ENCODE measurements around the gene ZNF385A. TPM values are rescaled to one million over a fixed set of nuclear protein-coding genes. Genes with fewer than 3 reads are reported as not detected.
A peak's percentile ranks its signal among the peaks of the same experiment; 100 is the strongest.

ZNF385A gene
- total and polyA plus RNA-seq, 2 of the 13 experiments (the other 11 are each of a cell fraction or from before 2014, with no cell fraction given) = 0.44 to 0.67 TPM

DNA sequence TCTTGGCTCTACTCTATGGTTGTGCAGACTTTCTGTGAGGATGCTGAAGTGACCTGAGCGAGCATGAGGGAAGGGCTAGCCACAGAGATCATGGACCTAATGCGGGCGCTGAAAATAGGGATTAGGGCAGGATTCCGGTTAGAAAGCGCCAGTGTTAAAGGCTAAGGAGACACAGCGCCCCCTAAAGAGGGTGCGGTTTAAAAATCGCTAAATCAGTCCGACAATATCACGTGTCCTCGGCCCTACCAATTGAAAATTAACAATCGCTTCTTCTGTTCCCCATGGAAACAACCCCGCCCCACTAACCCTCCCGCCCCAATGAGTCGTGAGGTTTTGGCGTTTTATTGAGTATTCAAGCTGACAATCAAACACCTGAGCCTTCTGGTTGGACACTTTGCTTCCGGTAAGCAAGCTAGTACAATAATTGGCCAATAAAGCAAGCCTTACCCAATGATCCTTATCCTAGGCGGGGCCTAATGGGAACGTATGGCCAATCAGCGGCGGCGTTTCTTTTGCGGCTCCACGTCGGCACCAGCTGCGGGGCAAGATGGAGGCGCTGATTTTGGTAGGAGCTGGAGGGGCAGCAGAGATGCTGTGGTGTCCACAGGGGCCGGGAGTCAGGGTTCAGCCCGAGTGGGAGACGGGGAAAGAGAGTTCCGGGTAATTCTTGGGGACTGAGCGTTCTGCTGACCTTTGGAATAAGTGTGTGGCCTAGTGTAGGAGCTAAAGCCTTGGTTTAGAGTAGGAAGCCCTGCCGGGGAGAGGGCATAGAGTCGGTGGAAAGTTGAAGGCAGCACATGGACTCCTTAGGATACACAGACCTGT is 59.7 kb downstream of the ZNF385A start, which contains the start of gene COPZ1 (continued):
- TF ChIP-seq, protein P1, sequence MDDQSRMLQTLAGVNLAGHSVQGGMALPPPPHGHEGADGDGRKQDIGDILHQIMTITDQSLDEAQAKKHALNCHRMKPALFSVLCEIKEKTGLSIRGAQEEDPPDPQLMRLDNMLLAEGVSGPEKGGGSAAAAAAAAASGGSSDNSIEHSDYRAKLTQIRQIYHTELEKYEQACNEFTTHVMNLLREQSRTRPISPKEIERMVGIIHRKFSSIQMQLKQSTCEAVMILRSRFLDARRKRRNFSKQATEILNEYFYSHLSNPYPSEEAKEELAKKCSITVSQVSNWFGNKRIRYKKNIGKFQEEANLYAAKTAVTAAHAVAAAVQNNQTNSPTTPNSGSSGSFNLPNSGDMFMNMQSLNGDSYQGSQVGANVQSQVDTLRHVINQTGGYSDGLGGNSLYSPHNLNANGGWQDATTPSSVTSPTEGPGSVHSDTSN (CRISPR knock-in tag; IDR thresholded peaks at IDR 0.05; ENCODE audit: borderline replicate concordance) = no peak; the same call in 1 of the 2 replicates
- TF ChIP-seq GLI4 (CRISPR knock-in tag; IDR thresholded peaks at IDR 0.05; ENCODE audit: borderline replicate concordance) = no peak; the same call in 1 of the 2 replicates
- TF ChIP-seq MED13 (CRISPR knock-in tag; IDR thresholded peaks at IDR 0.05) = no peak
- TF ChIP-seq, protein P2, sequence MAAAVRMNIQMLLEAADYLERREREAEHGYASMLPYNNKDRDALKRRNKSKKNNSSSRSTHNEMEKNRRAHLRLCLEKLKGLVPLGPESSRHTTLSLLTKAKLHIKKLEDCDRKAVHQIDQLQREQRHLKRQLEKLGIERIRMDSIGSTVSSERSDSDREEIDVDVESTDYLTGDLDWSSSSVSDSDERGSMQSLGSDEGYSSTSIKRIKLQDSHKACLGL (CRISPR knock-in tag; IDR thresholded peaks at IDR 0.05) = no peak
- no peak for TF ChIP-seq PRMT3 (CRISPR knock-in tag; IDR thresholded peaks at IDR 0.05; ENCODE audit: borderline replicate concordance, low read depth)
- no peak for TF ChIP-seq KDM1A (CRISPR knock-in tag; IDR thresholded peaks at IDR 0.05)
- TF ChIP-seq, protein P3, sequence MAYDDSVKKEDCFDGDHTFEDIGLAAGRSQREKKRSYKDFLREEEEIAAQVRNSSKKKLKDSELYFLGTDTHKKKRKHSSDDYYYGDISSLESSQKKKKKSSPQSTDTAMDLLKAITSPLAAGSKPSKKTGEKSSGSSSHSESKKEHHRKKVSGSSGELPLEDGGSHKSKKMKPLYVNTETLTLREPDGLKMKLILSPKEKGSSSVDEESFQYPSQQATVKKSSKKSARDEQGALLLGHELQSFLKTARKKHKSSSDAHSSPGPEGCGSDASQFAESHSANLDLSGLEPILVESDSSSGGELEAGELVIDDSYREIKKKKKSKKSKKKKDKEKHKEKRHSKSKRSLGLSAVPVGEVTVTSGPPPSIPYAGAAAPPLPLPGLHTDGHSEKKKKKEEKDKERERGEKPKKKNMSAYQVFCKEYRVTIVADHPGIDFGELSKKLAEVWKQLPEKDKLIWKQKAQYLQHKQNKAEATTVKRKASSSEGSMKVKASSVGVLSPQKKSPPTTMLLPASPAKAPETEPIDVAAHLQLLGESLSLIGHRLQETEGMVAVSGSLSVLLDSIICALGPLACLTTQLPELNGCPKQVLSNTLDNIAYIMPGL (CRISPR knock-in tag; IDR thresholded peaks at IDR 0.05; ENCODE audit: borderline replicate concordance in 1 of 2, low read depth in 1 of 2) = peak; percentile 63 to 78; a peak in 3 of 4 replicates
- TF ChIP-seq ZNF441 (CRISPR knock-in tag; IDR thresholded peaks at IDR 0.05; ENCODE audit: borderline replicate concordance) = no peak
- TF ChIP-seq, protein P4, sequence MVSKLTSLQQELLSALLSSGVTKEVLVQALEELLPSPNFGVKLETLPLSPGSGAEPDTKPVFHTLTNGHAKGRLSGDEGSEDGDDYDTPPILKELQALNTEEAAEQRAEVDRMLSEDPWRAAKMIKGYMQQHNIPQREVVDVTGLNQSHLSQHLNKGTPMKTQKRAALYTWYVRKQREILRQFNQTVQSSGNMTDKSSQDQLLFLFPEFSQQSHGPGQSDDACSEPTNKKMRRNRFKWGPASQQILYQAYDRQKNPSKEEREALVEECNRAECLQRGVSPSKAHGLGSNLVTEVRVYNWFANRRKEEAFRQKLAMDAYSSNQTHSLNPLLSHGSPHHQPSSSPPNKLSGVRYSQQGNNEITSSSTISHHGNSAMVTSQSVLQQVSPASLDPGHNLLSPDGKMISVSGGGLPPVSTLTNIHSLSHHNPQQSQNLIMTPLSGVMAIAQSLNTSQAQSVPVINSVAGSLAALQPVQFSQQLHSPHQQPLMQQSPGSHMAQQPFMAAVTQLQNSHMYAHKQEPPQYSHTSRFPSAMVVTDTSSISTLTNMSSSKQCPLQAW (CRISPR knock-in tag; IDR thresholded peaks at IDR 0.05) = no peak
- peak; percentile 97 for TF ChIP-seq TAF1 (CRISPR knock-in tag; IDR thresholded peaks at IDR 0.05)
- TF ChIP-seq ZNF24 (IDR thresholded peaks at IDR 0.05) = no peak
- TF ChIP-seq ZBTB7B (CRISPR knock-in tag; IDR thresholded peaks at IDR 0.05) = no peak
- no peak for TF ChIP-seq ZNF496 (CRISPR knock-in tag; IDR thresholded peaks at IDR 0.05; ENCODE audit: insufficient replicate concordance)
- TF ChIP-seq ZFAT (CRISPR knock-in tag; conservative IDR thresholded peaks at IDR 0.05) = no peak
- TF ChIP-seq ZFP82 (CRISPR knock-in tag; IDR thresholded peaks at IDR 0.05; ENCODE audit: borderline replicate concordance) = no peak
- no peak for TF ChIP-seq TAF15 (IDR thresholded peaks at IDR 0.05; ENCODE audit: low read depth, low read length, poor library complexity, severe bottlenecking)
- TF ChIP-seq, protein P5, sequence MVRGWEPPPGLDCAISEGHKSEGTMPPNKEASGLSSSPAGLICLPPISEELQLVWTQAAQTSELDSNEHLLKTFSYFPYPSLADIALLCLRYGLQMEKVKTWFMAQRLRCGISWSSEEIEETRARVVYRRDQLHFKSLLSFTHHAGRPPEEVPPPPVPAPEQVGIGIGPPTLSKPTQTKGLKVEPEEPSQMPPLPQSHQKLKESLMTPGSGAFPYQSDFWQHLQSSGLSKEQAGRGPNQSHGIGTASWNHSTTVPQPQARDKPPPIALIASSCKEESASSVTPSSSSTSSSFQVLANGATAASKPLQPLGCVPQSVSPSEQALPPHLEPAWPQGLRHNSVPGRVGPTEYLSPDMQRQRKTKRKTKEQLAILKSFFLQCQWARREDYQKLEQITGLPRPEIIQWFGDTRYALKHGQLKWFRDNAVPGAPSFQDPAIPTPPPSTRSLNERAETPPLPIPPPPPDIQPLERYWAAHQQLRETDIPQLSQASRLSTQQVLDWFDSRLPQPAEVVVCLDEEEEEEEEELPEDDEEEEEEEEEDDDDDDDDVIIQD (CRISPR knock-in tag; IDR thresholded peaks at IDR 0.05; ENCODE audit: low read depth) = no peak; the same call in 1 of the 2 replicates
- peak; percentile 52; the same call in 1 of the 3 replicates for TF ChIP-seq MXI1 (IDR thresholded peaks at IDR 0.05; ENCODE audit: borderline replicate concordance, low read depth, low read length)
- TF ChIP-seq SOX6 (IDR thresholded peaks at IDR 0.05) = no peak
- no peak; the same call in 1 of the 2 replicates for TF ChIP-seq SOX6 (CRISPR knock-in tag; IDR thresholded peaks at IDR 0.05)
- TF ChIP-seq SALL1 (CRISPR knock-in tag; IDR thresholded peaks at IDR 0.05) = peak; percentile 52; the same call in 1 of the 2 replicates
- TF ChIP-seq ZNF713 (CRISPR knock-in tag; IDR thresholded peaks at IDR 0.05) = no peak

All from HepG2 (cell line).